Glomerular visceral epithelial cell (primary cell): Measurements from ENCODE around the gene CEP70.
"Not testable (repeated sequence)": the region's sequence is repeated elsewhere in the genome, so short reads cannot be mapped to it uniquely, and the experiment has no call there.

Experiments used
- DNase-seq: peaks from one replicate; pipeline ENCODE4 v3.0.0-alpha.2; 2016; ENCODE audit errors: extremely low spot score

Gene CEP70

GRCh38 chr3:138591392-138591791 lies 2.7 kb downstream of the CEP70 start:
- DNase-seq: no peak

GRCh38 chr3:138588445-138588844 lies 5.6 kb downstream of the CEP70 start:
- DNase-seq: no peak

- no peak for DNase-seq
These were observed 6.7 kb downstream of the CEP70 start for GRCh38 chr3:138587374-138587773.

GRCh38 chr3:138578961-138579574 lies 15.0 kb downstream of the CEP70 start:
- DNase-seq: no peak

- DNase-seq: no peak
These were observed 15.9 kb downstream of the CEP70 start for GRCh38 chr3:138578141-138578540.

GRCh38 chr3:138573138-138573537 lies 20.9 kb downstream of the CEP70 start:
- DNase-seq: no peak

- DNase-seq: not testable (repeated sequence)
These were observed 24.4 kb downstream of the CEP70 start for GRCh38 chr3:138569624-138570023.

- DNase-seq: no peak
These were observed 25.0 kb downstream of the CEP70 start for GRCh38 chr3:138569090-138569489.

GRCh38 chr3:138567403-138567802 lies 26.7 kb downstream of the CEP70 start:
- DNase-seq: no peak

- not testable (repeated sequence) for DNase-seq
These were observed 27.8 kb downstream of the CEP70 start for GRCh38 chr3:138566293-138566692.

GRCh38 chr3:138562902-138563301 lies 31.2 kb downstream of the CEP70 start:
- not testable (repeated sequence) for DNase-seq

- no peak for DNase-seq
These were observed 33.6 kb downstream of the CEP70 start for GRCh38 chr3:138560501-138560900.

- DNase-seq: no peak
These were observed 34.9 kb downstream of the CEP70 start for GRCh38 chr3:138559134-138559533.

GRCh38 chr3:138554775-138555174 lies 39.3 kb downstream of the CEP70 start:
- not testable (repeated sequence) for DNase-seq

- not testable (repeated sequence) for DNase-seq
These were observed 43.1 kb downstream of the CEP70 start for GRCh38 chr3:138550958-138551357.

- no peak for DNase-seq
These were observed 44.7 kb downstream of the CEP70 start for GRCh38 chr3:138549179-138549977.

GRCh38 chr3:138547342-138547975 lies 46.6 kb downstream of the CEP70 start:
- DNase-seq: no peak

GRCh38 chr3:138544546-138544945 lies 49.5 kb downstream of the CEP70 start:
- DNase-seq: no peak

- DNase-seq: no peak
These were observed 51.1 kb downstream of the CEP70 start for GRCh38 chr3:138542977-138543376.

- DNase-seq: no peak
These were observed 54.7 kb downstream of the CEP70 start for GRCh38 chr3:138539352-138539751.

GRCh38 chr3:138521445-138521844 lies 72.6 kb downstream of the CEP70 start:
- not testable (repeated sequence) for DNase-seq

GRCh38 chr3:138513090-138513843 lies 80.8 kb downstream of the CEP70 start:
- no peak for DNase-seq
